NCI-H1417 (cell line): ENCODE results near the gene PRR12.
A peak's percentile ranks its signal among the peaks of the same experiment; 100 is the strongest.

Source experiments
- DNase-seq, 3 experiments: peaks; one replicate each; lab custom pipeline; 2025; lab: John Stamatoyannopoulos, UW

PRR12 gene

DNA sequence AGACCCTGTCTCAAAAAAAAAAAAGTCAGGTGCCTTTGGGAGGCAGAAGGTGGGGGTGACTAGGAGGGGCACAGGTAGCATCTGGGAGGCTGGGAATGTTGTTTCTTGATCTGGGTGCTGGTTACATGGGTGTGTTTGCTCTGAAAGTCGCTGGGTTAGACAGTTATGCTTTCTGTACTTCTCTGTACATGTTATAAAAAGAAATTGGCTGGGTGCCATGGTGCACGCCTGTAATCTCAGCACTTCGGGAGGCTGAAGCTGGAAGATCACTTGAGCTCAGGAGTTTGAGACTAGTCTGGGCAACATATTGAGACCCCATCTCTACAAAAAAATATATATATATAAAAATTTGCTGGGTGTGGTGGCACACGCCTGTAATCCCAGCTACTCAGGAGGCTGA, 25.7 kb upstream of the PRR12 start:
- no peak for DNase-seq

DNA sequence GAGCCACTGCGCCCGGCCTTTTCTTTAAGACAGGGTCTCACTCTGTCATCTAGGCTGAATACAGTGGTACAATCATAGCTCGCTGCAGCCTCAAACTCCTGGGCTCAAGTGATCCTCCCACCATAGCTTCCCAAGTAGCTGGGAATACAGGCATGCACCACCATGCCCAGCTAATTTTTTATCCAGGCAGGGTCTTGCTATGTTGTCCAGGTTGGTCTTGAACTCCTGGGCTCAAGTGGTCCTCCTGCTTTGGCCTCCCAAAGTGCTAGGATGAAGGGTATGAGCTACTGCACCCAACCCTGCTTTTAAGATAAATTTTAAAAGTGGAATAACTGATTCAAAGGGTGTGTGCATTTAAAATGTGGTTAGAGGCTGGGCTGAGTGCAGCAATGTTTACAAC, 24.7 kb upstream of the PRR12 start:
- no peak for DNase-seq

DNA sequence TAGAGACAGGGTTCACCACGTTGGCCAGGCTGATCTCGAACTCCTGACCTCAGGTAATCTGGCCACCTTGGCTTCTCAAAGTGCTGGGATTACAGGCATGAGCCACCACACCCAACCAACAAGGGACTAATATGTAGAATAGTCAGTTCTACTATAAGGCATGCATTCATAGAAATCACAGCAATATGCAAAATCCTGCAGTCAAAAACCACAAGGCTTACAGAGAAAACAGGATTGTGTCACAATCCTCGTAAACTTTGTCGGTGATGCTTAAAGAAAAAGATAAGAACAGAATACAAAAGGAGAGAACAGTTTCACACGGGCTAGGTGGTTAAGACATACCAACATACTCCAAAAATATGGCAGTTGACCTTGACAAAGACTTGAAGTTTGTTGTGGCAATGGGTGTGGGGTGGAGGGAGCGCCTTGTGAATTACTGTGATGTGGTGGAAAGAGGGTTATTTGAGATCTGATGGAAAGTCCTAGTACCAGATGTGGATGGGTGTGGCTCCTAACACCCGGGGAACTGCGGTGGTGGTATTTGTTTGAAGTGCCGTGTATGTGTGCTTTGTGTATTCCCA, 23.0 kb upstream of the PRR12 start:
- DNase-seq, result no peak

DNA sequence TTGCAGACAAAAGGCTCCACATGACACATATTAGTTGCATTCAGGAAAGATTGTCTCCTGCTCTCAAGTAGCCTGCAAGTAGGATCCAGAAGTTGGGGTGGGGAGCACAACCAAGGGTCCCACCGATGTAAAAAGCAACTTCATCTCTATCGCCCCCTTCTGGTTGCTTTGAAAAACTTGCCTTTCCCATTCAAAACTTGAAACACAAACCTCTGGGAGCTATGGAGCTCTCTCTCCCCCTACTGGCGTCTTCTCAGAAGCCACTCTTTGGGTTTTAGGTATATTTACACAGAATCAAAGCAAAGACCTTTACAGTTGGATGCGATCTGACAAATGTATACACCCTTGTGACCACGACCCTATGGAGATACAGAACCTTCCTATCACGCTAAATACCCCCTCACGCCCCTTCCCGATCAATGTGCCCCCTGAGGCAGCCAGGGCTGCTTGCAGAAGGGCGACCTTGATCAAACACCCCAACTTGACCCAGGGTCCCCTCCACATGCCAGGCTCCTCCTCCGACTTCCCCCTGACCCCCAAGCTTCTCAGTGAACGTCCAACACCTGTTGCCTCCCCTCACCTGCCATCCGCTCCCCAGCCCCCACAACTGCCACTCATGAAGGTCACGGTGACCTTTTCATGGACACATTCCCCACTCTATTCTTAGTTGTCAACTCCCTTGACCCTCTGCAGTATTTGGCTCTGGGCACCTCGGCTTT, 20.7 kb upstream of the PRR12 start:
- peak; percentile 56 to 88 (median 82) for DNase-seq

DNA sequence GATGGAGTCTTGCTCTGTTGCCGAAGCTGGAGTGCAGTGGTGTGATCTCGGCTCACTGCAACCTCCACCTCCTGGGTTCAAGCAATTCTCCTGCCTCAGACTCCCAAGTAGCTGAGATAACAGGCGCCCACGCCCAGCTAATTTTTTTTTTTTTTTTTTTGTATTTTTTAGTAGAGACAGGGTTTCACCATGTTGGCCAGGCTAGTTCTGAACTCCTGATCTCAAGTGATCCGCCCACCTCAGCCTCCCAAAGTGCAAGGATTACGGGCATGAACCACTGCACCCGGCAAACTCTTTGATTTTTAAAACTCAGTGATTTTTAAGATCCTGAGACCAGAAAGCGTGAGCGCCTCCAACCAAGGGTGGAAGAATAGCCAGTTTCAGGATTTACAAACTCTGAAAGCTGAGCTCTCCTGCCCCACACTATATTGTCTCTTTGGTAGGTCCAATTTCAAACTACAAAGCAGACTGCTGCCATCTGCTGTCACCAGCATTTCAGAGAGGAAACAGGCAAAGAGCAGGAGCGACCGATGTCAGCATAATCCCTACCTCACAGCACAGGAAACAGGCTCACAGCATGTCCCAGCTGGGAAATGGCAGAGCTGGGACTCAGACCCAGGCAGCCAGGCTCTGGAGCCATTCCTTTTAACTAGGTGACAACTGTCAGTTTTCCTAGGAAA, 19.8 kb upstream of the PRR12 start:
- no peak for DNase-seq

DNA sequence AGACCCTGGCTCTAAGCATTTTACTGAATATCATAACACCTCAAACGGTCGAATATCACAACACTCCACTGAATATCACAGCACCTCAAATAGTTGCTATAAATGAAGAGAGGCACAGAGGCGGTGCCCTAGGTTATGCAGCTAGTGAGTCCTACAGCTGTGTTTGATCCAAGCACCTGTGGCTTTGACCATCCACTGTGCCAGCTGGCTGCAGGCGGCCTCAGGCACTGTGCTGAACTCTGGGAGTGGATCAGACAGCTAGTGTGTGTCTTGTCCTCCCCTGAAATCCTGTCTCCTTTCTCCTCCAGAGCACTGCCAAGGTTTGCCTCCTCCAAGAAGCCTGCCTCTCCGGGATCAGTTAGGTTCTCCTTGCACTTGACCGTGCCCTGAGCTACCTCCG, 18.0 kb upstream of the PRR12 start:
- no peak for DNase-seq

DNA sequence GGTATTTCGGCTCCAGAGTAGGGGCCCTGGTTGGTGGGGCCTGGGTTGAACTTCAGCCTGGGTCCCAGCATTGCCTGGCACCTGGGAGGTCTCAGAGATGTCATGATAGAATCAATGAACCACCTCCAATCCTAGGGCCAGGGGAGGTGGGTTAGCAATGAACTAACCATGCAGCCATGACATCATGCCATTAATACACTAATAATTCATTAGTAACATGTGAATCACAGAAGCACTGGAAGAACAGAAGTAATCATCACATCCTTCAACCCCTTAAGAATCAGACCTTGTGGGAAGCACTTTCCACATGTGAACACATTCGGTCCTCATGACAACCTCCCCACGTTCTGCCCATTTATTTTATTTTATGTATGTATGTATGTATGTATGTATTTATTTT, 17.6 kb upstream of the PRR12 start:
- no peak for DNase-seq

DNA sequence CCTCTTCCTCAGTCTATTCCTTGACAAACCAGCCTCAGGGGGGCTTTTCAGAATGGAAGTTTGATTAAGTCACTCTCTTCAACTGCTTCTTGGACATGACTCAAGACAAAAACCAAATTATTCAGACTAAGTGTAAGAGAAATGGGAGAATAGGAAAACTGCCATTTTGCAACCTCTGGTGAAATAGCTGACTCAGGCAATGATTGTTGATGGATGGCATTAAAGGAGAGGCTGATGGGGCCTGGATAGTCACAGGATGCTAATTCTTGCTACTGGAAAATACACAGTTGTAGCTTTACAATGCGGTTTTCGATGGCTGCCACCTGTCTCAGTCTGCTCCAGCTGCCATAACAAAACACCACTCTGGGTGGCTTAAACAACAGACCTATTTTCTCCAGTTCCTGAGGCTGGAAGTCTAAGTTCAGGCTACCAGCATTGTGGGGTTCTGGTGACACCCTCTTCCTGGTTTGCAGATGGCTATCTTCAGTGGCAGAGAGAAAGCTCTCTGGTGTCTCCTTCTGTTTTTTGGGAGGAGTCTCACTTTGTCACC, 16.7 kb upstream of the PRR12 start:
- DNase-seq, result no peak

DNA sequence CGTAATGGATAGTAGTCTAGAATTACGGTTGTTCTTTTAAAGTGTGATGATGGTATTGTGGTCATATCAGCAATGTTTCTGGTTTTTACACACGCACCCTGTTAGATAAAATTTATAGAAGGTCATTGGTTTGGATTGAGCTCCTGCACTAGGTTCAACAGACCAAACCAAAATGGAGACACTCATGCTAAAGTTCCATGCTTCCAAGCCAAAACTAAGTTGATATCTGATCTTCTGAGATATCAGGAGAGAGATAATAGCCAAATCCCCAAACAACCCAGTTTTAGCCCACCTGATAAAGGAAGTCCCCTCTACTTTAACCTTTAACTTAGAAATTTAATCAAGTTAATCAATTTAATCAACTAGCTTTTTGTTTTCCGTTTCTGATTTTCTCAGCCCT, 11.8 kb upstream of the PRR12 start:
- DNase-seq, result no peak

DNA sequence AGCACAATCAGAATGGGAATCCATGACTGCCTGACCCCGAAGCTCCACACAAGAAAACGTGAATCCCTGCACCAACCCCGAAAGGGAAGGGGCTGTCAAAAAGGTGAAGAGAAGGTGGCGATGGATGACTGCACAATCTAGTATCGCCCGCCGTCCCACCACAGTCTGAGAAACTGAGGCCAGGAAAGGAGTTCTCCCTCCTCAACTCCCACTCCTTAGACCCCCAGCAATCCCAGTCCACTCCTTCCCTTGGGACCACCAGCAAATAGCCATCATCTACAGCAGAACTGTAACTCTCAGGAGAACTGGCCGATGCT, 11.1 kb upstream of the PRR12 start:
- peak in 1 of 3 experiments; percentile 23 for DNase-seq

DNA sequence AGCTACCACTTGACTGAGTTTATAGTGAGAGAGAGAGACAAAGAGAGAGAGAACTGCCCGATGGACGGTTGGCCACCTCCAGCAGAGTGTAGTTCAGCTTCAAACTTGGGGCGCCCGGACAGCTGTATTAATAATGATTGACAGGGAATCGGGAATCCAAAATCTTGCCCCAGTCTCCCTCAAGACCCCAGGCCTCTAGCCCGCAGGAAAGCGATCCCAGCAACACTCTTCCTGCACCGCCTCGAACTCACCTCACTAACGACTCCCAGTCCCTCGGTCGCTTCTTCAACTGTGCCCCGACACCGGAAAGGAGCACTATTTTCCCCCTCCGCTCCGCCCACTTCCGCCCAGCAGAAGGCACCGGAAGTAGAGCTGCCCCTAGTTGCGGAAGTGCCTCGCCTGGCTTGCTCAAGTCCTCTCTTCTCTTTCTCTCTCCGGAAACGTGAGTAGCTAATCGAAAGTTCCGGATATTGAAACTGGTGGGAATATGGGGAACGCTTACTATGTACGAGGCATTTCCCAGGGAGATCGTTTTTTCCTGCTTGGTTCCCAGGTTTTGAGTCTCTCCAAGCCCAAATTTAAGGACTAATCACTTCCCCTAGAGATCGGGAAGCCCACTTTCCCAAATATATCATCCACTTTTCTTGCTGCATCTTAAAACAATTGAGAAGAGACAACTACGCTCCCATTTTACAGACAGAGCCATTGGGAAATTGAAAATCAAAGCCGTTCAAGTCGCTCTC, 10.5 kb upstream of the PRR12 start, which contains the start of gene NOSIP:
NOSIP (minus strand) TSS at position 293 of the 743 bp plus-strand sequence. CDS start 19,865 bp downstream, outside the sequence.
- peak; percentile 91 to 99 (median 97) for DNase-seq

DNA sequence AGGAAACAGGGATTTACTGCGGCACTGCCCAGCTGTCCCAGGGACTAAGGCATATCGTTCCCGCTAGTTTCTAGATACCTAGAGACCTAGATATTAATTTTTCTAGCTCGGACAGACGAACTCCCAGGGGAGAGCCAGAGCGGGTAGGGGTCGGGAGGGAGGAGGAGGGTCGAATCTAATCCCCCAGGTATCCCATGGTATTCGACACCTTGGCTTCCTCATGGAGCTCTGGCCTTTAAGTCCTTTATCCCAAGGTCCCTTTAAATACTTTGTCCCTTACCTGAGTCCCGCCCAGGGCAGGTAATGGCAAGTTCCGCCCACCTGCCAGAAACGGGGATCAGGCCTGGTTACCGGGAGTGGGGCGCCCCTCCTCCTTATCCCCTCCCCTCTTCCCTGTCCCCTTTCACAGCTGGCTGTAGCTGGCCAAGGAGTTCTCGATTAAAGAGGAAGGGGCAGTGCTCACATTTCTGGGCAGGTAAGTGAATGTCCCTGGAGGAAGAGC, 9.9 kb upstream of the PRR12 start, which contains the start of gene PRRG2:
PRRG2 (plus strand) TSS at position 310 of the 502 bp plus-strand sequence. CDS start 1,904 bp downstream, outside the sequence.
- DNase-seq, result peak in 2 of 3 experiments; percentile 26 to 38

DNA sequence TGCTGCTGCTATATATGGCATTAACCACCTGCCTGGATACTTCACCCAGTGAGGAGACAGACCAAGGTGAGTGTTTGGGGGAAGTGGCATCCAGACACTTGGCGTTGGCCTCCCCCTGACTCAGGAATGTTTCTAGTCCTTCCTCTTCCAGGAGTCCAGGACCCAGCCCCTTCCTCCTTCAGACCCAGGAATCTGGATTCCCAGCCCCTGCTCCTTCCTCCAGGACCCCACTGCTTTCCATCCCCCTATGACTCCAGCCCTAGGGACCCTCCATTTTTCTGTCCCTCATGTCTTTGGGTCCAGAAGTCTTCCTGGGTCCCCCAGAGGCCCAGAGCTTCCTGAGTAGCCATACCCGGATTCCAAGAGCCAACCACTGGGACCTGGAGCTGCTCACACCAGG, 7.7 kb upstream of the PRR12 start:
- DNase-seq, result no peak

DNA sequence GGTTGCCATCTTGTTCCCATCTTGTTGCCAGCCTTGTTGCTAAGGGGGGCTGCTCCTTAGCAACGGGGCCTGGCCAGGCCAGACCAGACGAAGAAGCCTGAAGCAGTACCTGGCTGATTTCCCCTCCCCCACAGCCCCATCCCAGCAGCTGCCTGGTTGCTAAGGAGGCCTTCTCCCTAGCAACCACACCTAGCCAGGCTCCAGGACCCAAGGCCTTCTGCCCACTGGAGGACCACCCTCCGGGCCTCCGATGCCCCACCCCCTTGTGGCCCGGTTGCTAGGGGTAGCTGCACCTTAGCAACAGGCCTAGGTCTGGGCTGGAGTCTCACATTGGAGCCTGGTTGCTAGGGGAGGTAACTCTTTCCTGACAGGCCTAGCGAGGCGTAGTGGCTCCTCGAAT, 6.0 kb upstream of the PRR12 start:
- peak in 2 of 3 experiments; percentile 85 to 94 for DNase-seq

DNA sequence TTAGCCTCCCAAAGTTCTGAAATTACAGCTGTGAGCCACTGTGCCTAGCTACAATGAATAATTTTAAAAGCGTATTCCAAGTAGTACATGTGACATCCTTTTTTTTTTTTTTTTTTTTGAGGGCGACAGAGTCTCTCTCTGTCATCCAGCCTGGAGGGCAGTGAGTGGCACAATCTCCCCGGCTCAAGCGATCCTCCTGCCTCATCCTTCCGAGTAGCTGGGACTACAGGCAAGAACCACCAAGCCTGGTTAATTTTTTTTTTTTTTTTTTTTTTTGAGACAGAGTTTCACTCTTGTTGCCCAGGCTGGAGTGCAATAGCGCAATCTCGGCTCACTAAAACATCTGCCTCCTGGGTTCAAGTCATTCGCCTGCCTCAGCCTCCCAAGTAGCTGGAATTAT, 3.8 kb upstream of the PRR12 start:
- DNase-seq, result no peak

DNA sequence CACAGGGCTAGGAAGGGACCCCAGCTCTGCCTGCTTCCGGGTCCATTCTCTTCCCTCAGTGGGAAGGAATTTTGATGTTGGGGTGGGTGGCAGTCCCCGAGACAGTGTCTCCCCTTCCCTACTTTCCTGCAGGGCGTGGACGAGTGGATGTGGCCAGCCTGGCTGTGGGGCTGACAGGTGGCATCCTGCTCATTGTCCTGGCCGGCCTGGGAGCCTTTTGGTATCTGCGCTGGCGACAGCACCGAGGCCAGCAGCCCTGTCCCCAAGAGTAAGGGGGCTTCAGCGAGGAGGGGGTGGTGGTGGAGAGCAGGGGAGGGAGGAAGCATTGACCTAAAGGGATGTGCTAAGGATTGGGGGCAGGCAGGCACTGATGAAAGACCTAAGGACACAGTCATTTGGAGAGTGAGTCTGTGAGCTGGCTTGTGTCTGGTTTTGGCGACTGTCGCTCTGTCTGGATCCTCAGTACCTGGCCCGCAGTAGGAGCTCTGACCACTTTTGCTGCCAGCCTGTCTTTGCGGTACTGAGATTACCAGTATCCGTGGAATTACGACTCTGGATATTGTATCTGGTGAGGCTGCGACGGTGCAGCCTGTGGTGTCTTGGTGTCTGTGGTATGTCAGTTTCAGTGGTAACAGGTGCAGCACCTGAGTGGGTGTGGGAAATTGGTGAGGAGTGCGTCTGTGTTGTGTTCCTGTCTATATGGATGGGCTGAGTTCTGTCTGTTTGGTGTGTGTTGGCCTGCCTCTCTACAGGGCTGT, 2.4 kb upstream of the PRR12 start:
- no peak for DNase-seq

DNA sequence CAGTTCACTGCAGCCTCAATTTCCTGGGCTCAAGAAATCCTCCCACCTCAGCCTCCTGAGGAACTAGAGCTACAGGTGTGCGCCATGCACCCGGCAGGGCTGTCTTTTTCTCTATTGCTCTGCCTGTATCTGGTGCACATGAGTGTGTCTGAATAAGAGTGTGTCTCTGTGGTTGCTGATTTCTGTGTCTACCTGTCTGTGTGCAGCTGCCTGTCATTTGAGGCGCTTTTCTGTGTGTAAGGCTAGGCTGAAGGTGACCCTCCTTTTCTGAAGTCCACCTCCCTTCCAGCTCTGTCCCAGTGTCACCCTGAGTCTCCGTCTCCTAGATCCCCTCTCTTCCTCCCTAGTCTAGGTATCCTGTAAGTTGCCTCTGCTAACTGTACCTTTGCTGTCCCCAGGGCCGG, 1.5 kb upstream of the PRR12 start:
- DNase-seq, result no peak

DNA sequence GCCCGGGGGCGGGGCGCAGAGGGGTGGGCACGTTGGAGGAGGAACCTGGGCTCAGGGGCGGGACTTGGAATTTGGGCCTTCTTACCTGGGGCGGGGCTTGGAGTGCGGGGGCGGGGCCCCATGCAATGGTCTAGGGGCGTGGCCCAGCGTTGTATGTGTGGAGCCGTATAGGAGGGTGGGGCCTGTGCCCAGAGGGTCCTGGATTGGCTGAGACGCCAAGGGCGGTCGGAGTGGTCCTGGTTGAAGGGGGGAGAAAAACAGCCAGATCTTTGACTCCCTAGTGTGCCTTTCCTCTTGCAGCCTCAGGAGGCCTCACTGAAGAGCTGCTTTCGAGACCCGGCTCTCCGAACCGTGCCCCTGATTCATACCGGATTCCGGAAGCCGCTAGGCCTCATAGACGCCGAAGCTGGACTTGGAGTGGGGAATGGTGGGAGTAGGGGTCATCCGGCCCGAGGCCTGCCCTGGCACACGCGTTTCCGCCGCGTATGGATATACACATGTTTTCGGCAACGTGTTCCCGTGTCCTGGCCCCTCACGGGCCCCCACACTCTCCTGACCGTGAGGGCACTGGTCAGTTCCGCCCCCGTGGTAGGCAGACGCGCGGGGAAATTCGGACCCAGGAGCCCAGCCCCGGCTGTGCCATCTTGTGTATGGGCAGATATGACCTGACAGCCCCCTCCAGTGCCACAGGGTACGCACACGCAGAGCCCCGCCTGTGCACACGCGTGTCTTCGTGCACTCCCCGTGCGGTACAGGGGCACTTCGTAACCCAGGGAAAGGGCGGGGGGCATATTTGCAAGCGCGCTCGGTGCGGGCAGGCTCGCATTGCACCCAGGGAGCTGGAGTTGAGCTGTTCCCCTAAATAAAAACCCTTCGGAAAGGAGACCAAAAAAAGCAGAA, 661 bp upstream of the PRR12 start:
- peak; percentile 89 to 99 (median 97) for DNase-seq

DNA sequence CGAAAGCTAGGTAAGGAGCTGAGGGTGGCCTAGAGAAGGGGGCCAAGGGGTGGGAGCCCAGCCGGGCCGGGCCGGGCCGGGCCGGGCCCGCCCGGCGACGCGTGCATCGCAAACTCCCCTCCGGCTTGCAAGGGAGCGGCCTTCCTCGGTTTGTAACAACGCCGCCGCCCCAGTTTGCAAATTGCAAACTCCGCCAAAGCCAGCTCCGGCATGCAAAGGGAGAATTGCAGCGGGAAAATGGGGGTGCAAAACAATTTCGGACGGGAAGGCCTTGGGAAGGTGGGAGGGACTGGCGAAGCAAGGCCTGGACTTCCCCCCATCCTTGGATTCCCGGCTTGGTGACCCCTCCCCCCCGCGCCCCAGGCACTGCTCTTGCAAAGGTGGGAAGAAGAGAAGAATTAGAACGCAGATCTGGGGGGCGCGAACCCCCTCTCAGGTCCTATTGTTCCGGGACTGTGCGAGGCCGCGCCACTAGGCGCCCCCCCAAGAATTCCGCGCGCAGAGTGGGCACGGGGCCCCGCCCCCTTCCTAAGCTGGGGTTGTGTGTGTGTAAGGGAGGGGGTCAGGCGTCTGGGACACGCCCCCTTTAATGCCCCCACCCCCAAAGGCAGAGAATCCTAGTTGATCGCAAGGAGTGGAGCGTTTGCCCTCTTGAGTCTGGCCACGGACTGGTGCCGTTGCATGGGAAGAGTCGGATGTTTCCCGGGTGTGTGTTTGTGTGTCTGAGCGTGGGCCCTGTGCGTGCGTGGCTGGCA, 926 bp downstream of the PRR12 start:
- peak; percentile 50 to 77 (median 72) for DNase-seq
